Stimulated activated CD4-positive, alpha-beta T cell treated with anti-CD3 and anti-CD28 coated beads, Interleukin-1b, Interleukin-23, amount 100 ng/mL, for 1 hour (primary cell): ENCODE measurements around the gene ENPP7.
A peak's percentile ranks its signal among the peaks of the same experiment; 100 is the strongest.

Experiments used
- DNase-seq, 2 donors: peaks; one replicate each; pipeline ENCODE4 v3.0.0-alpha.2; 2020; ENCODE audit warnings: low read depth in 2 of 2

Gene ENPP7

GRCh38 chr17:79704691-79705090 is 26.1 kb upstream of the ENPP7 start:
- DNase-seq, result no peak

GRCh38 chr17:79705674-79706073 is 25.1 kb upstream of the ENPP7 start:
- DNase-seq, result no peak

GRCh38 chr17:79706931-79707850 is 23.6 kb upstream of the ENPP7 start:
- no peak for DNase-seq

DNA sequence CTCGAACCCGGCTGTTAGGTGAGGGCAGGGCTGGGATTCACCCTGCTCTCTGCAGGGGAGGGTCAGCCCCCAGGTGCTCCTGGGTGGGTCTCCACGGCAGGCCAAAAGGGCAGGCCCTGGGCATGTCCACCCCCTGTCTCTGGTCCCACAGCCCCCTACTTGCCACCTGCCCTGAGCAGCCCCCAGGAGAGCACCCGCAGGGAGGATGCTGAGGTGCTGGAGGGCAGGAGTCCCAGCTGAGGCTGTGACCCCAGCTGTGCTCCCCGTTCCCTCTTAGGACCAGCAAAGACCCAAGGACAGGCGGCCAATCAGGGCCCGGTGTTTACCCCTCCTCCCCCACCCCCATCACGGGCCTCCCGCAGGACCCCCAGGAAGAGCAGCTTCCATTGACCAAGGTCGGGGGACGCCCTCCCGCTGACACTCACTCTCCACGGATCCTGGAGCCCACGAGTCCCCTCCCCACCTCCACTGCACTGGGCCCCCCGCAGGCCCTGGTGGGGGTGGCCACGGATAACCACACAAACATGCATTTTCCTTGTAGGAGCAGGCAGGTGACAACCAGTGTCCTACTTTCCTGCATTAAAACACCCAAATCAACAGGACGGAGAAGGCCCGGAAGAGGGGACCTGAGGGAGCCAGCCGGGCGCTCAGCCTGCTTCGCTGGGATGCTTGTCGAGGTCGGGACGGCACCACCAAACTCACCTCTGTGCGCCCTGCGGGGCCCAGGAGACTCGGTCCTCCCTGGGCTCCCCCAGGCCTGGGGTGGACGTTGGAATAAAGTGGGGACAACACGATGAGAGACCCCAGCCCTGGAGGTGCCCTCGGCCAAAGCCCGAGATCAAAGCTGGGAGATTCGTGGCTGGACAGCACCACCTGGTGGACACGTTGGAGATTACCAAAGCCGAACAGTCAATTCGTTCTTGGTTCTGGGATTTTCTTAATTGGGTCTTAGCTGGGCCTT is 22.5 kb upstream of the ENPP7 start:
- DNase-seq, result peak in 1 of 2 donors; percentile 38

GRCh38 chr17:79711715-79712305 is 18.9 kb upstream of the ENPP7 start:
- DNase-seq, result no peak

DNA sequence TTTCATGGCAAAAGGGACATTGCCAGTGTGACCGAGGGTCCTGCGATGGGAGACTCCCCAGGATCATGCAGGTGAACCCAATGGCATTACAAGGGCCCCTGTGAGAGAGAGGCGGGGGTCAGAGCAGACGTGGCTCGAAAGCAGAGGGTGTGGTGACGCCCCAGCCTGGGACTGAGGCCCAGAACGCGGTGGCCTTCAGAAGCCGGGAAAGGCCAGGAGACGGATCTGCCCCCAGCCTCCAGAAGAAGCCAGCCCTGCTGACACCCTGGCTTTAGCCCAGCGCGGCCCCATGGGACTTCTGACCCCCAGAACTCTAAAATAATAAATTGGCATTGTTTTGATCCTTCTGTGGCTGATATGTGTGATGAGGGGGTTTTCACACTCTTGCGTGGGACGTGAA is 17.4 kb upstream of the ENPP7 start:
- DNase-seq, result no peak

DNA sequence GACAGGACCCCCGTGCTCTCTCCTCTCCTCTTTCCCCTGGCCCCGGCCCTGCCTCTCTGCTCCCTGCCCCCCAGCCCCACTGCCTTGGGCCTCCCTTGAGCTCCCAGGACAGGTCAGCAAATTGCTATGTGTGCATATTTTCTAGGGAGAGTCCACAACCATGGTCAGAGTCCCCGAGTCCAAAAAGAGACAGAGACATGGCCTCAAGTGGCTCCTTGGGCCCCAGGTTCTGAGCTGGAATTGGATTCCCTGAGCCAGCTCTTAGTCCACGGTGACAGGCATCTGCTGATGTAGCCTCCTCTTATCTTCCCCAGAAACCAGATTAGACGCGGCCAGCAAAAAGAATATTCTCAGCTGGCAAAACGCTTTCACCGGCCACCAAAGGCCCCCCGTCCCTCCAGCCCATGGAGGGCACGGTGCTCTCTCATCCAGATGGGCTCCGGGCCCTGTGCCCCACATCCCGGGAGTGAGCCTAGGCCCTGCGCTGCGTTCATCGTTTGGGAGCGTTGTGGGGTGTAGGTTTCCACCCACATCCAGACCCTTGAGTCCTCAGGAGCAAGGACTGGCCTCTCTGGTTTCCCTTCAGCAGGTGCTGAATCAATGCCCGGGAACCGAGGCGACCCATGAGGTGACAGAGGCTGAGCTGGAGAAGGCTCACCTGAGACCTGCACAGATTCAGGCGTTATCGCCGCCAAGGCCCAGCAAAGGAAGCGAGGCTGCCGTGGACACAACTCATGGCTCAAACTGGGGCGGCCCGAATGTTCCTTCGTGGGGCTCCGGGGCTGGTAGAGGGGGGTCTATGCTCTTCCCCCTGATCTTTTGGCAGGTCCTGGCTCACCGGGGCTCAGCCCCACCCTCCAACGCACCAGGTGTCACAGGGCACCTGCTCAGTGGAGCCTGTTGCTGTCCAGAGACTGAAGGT is 16.3 kb upstream of the ENPP7 start:
- no peak for DNase-seq

DNA sequence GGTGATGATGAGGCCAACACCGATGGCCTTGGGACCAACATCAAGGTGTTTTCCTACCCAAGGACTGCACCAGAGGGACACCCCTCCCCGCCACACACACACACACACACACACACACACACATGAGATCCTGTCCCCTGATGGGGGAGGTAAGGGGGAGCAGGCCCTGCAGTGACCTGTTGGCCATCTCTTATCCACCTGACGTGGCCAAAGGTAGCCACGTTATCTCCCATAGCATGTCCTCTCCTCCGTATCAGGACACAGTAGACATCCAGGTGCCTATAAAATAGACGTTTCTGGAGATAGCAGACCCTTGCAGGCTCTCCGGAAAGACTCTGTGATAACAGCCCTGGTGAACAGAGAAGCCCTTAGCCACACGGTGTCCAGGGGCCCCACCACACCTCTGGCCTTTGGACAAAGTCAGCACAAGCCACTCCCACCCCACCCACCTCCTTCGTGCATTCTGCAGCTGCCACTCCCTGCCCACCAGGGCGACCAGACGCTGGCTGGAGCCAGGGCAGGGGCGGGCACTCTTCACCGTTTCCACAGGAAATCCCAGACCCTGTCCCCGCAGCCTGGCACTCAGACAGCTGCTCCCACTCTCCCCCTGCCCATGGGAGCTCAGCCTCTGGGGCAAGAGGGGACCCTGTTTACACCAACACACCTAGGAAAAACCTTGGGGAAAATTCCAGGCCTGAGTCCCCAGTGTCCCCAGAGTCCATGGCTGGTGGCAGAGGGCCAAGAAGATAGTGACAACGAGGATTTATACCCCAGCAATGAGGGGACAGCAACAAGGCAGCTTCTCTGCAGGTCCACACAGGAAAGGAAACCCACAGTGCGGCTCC is 15.4 kb upstream of the ENPP7 start:
- no peak for DNase-seq

DNA sequence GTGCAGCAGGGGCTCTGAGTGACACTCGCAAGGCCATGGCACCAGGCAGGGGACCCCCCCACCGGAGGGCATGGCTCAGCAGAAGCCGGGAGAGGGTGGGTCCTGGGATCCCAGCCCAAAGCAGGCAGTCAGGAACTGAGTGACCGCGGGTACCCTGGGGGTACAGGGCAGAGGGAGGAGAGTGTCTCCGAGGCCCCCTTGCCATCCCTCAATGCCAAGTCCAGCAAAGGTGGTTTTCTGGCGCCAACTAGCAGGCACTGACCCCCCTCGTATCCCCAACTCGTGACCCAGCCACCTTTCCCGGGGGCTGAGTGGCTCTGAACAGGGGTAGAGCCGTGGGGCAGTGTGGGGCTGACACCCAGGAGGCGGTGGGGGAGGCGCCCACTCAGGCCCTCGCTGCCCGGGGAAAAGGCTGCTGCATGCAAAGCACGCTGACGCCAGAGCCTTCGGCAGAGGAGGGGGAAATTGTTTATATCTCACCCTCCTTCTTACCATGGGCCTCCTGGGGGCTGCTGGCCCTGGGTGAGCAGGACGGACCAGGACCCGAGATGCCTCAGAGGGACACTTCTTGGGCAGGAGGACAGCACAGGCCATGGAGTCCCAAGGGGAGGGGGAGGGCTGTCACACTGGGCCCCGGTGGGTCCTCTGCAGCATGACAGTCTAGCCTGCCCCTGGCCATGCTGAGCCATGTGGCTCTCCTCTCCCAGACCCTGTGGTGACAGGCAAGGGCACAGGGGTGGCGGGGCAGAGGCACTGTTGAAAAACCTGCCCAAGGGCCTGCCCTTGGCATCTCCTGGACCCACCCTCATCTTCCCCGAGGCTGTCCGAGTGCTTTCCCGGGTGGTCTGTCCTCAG is 14.6 kb upstream of the ENPP7 start:
- DNase-seq, result no peak

DNA sequence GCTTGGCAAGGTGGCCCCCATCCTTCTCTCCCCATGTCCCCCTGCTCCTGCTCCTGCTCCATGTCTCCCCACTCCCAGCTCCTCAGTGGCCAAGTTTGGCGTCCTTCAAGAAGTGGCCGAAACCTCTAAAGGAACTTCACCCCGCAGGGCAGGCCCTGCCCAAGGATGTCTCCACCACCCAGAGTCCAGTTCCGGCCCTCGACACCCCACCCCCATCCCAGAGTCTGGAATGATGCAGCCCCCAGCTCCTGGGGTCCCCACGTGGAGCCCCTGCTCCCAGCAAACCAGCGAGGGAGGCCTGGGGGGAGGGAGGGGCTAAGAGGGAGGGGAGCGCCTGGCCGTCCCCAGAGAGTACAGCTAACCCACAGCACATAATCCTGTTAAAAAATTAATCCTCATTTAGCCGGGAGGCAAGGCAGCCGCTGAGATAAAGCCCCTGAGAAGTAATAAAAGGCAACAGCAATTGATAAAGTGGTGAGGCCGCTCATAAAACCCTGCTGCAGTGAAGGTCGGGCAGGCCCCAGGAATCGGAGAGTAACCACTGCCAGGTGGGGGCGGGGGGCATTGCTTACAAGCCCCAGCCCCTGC is 9.9 kb upstream of the ENPP7 start:
- no peak for DNase-seq

- no peak for DNase-seq
Observed at GRCh38 chr17:79721993-79722671, 8.6 kb upstream of the ENPP7 start.

- DNase-seq, result no peak
Observed at GRCh38 chr17:79722787-79723186, 8.0 kb upstream of the ENPP7 start.

DNA sequence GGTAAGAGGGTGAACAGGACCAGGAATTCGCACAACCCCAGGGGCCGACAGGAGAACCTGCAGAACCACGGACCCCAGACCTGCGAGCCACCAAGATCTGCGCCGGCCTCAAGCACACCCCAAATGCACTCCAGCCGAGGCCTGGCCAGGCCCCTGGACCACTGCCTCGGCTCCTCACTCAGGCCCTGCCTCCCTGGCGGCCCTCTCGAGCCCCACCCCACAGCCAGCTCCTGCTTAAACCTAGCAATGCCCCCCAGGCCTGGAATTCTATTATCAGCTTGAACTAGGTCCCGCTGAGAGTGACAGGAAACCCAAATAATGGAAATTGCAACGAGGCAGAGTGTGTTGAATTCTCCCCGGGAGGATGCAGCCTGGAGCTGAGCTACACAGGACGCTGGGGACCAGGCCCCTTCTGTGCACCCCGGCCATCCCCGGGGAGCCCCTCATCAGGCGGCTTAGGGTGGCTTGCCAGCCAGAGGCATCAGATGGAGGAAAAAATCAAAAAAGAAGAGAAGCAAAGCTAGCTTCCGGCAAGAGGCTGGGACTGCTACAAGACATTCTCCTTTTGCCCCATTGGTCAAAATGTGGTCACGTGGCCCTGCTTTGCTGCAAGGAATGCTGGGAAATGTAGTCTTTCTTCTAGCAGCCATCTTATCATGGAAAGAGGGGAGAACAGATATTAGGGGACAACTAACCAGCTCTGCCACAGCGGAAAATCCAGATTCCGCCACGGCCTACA is 2.4 kb upstream of the ENPP7 start:
- DNase-seq, result peak; percentile 49 to 64

- DNase-seq, result no peak
Observed at GRCh38 chr17:79728908-79729471, 1.8 kb upstream of the ENPP7 start.

DNA sequence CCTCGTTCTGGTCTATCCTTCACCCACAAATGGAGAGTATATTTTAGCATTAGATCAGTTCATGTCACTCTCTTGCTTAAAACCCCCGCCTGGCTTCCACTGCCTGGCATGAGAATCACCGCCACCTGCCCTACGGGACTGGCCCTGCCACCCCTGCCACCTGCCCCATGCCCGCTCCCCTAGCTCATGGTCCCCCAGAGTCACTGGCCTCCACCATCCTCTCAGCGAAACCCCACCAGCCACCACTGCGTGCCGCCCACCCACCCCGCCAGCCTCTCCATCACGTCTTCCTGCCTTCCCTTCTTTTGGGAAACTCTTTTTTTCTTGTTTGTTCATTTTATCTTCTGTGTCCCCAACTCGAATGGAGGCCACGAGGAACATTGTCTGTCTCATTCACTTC is 982 bp upstream of the ENPP7 start:
- no peak for DNase-seq

DNA sequence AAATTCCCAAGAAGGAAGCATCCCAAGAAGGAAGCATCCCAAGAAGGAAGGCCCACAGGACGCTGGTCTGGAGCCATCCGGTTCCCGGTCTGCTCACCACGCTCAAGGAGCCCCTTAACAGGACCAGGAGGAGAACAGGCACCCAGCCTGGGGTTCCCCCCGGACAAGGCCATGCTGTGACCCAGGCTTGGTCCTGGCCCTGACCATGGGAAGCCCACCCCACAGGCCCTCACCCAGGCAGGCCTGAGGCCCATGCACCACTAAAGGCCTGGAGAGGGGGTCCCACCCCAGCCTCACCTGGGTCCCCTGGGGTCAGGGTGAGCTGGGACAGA is 340 bp upstream of the ENPP7 start:
- no peak for DNase-seq

DNA sequence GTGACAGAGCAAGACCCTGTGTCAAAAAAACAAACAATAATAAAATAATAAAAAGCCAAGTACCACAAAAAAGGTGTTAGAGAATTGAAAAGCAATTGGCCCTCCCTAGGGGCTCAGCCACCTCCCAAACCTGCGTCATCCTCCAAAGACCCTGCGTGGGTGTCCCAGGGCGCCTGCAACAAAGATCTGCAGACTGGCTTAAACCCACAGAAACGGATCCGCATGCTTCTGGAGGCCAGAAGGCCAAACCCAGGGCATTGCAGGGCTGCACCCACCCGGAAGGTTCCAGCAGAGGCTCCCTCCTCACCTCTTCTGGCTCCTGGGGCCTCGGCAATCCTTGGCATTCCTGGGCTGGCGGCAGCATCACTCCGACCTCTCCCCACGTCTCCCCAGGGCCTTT is 1.5 kb downstream of the ENPP7 start:
- no peak for DNase-seq
